ENCODE data around the gene EXD3.
A peak's percentile ranks its signal among the peaks of the same experiment; 100 is the strongest.
"Not testable (repeated sequence)": the region's sequence is repeated elsewhere in the genome, so short reads cannot be mapped to it uniquely, and the experiment has no call there.

The EXD3 gene

GRCh38 chr9:137327641-137328550 is 95.1 kb downstream of the EXD3 start:
- ATAC-seq = not testable (repeated sequence)

- peak; percentile 68 to 75 for ATAC-seq
These were observed 96.4 kb downstream of the EXD3 start for GRCh38 chr9:137326445-137327065.

GRCh38 chr9:137325799-137326198 is 97.2 kb downstream of the EXD3 start:
- no peak for ATAC-seq

DNA sequence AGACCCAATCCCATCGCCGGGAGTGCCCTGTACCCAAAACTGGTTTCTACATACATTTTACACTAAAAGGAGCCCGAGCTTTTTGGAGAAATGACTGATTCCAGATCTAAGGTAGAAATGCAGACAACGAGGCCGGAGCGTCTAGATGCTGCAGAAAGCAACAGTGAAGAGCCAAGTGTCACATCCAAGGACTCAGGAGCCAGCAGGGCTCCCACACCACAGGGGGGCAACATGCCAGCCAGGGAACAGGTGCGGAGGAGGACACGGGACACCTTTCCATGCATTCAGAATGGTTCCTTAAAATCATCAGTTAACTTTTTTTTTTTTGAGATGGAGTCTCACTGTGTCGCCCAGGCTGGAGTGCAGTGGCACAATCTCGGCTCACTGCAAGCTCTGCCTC is 97.8 kb downstream of the EXD3 start:
- no peak for ATAC-seq

- ATAC-seq = no peak
These were observed 99.2 kb downstream of the EXD3 start for GRCh38 chr9:137323531-137324331.

GRCh38 chr9:137321726-137322361 is 101.1 kb downstream of the EXD3 start:
- ATAC-seq = no peak

DNA sequence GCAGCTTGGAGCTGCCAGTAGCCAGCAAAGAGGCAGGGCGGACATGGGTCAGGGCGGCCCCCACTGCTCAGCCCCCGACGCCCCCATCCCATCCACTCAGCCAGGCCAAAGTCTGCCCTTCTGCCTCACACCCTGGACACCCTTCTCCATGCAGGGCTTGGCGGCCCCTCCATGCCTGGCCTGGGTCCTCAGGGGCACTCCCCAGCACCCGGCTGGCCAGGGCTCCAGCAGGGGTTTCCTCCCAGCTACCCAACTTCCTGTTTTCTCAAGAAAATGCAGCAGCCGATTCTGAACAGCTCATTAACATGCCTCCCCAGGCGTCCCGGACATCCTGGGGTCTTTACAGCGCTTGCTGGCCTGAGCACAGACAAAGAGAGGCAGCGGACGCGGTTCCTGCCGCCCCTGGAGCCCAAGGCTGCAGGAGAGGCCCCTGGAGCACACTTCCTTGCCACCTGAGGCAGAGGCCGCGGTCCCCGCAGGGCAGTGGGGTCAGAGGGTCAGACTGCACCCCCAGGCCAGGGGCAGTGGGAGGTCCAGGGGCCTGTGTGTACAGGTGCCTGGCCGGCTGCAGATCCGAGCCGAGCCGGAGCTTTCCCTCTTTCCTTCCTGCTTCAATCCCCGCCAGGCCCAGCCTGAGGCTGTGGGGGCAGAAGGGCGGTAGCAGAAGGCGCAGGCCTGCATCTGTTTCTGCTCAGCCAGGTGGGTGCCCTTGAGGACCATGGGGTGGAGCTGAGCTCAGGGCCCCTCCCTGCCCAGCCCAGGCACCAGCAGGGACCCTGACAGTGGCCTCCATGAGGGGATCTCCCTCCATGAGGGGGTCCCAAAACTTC is 102.2 kb downstream of the EXD3 start:
- ATAC-seq = peak; percentile 42 to 44

- no peak for ATAC-seq
These were observed 103.0 kb downstream of the EXD3 start for GRCh38 chr9:137319739-137320551.

DNA sequence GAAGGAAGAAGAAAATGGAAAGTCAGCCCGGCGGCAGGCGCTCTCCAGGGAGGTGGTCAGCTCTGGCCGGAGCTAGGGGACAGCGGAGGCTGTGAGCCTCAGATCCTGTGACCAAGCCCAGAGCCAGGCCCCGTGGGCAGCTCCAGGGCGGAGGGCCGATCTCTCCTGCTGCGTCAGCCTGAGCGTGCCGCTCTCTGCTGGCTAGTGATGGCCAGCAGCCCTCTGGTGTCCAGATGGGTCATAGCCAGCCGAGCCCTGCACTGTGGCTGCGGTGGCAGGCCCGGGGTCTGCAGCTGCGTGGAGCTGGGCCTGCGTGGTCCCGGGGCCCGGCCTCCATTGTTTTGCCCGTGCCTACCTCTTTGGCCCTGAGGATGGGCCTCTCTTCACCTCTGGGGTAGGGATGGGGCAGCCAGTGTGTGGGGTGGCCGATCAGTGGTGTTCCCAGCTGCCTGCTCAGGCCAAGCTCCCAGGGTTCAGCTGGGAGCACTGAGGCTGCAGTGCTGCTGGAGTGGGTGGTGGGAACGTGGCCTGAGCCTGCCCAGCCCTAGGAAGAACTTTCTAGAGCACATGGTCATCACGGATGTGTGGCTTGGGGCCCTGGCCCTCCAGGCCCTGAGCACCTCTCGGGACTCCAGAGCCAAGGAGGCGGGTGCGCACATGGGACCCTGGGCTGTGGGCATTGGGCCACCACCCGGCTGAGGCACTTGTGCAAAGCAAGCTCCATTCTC is 103.8 kb downstream of the EXD3 start:
- no peak for ATAC-seq

DNA sequence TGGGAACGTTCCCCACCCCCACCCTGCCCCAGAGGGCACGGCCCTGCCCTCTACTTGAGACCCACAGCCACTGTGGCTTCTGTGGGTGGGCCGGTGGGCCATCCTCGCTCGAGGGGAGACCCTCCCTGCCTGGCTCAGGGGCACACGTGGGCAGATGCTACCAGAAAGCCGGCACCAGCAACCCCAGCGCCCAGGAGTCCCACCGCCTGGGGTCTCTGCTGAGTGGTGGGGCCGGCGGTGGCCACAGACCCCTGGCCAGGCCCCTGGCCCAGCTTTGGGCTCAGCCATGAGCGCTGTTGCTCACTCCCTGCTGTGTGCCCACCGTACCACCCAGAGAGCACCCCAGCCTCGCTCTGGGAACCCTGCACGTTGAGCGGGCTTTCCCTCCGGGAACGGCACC is 104.4 kb downstream of the EXD3 start:
- ATAC-seq = no peak

GRCh38 chr9:137317718-137318511 is 105.0 kb downstream of the EXD3 start:
- no peak for ATAC-seq

DNA sequence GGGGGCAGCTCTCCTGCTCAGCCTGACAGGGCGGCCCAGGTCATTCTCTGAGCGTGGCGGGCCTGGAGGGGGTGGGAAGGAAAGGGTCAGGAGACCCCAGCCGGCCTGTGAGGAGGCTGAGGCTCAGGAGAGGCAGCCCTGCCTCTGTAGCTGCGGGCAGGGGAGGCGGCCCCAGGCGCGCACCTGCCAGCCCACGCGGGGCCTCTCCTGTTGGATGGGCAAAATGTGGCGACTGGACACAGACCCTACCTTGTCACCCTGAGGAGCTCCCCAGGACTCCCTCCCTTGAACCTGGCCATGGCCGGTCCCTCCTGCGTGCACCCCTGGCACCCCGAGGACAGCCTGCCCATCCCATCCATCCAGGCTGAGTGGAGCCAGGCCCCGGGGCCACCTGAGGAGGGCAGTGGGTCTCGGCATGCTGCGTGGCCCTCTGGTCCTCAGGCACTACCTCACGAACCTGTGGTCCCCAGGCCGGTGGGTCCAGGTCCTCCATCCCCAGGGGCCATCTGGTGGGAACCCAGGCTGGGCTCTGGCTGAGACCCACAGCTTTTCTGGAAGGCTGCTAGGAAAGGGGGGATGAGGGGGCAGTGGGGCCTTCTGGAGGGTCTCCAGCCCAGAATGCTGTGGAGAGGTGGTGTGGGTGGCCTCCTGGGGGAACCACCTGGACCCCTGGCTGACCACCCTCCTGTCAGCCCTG is 105.8 kb downstream of the EXD3 start:
- ATAC-seq = no peak

GRCh38 chr9:137316012-137316981 is 106.7 kb downstream of the EXD3 start:
- ATAC-seq = peak; percentile 23 to 45

GRCh38 chr9:137315581-137316011 is 107.4 kb downstream of the EXD3 start:
- no peak for ATAC-seq

GRCh38 chr9:137314561-137315560 is 108.1 kb downstream of the EXD3 start:
- ATAC-seq = no peak

DNA sequence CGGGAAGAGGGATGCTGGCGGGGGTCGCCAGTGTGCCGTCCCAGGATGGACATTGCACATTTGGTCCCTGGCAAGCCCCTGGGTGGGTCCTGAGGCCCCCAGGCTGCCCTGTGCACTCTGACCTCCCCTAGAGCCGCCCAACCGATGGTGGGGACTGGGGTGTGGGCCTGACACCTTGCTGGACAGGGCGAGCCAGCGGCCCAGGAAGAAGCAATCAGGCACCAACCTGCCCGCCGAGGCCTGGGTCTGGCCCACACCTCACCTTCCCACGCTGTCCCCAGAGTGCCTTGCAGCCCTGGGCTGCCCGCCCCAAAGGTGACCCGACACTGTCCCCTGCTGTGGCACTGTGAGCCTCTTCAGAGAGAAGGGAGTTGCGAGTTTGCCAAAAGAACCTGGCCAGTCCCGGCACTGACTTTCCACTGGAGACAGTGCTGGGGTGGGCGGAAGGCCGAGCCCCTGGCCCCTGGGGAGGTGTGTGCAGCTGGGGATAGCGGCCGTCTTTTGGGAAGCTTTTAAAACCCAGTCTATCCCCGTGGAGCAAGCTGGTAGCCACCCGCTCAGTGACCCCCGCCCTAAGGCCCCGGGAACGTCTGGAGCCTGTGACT is 108.9 kb downstream of the EXD3 start:
- ATAC-seq = no peak
